GM21723 (cell line): ENCODE results near the gene SCN8A.
"Not testable (repeated sequence)": the region's sequence is repeated elsewhere in the genome, so short reads cannot be mapped to it uniquely, and the experiment has no call there.

Source experiments
- ATAC-seq: cut with Tn5 transposase; IDR thresholded peaks from one replicate; pipeline ENCODE4 v1.9.1; 2021; ENCODE audit warnings: mild to moderate bottlenecking, moderate library complexity; ENCODE audit not compliant: unreplicated experiment

Gene SCN8A

DNA sequence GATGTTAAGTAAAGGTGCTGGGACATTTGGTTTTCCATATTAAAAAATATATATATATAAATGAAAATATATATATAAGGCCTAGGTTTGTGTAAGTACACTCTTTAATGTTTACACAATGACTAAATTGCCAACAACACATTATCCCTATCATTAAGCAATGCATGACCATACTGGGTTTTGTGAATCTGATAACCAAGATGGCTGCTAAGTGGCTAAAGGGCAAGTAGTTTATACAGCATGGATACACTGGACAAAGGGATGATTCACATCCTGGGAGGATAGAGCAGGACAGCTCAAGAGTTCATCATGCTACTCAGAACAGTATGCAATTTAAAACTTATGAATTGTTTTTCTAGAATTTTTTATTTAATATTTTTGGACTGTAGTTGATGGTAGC, 168.1 kb downstream of the SCN8A start:
- ATAC-seq, result no peak

DNA sequence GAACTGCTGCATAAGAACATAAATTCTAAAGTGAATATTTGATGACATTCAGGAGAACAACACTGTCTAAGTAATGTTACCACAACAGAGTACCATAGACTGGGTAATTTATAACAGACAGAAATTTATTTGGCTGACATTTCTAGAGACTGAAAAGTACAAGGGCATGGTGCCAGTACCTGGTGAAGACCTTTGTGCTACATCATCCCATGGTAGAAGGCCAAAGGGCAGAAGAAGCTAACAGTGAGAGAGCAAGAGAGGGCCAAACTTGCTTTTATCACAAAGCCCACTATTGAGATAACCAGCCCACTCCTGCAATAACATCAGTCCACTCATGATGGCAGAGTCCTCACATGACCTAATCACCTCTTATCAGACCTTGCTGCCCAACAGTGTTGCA, 168.7 kb downstream of the SCN8A start:
- no peak for ATAC-seq

DNA sequence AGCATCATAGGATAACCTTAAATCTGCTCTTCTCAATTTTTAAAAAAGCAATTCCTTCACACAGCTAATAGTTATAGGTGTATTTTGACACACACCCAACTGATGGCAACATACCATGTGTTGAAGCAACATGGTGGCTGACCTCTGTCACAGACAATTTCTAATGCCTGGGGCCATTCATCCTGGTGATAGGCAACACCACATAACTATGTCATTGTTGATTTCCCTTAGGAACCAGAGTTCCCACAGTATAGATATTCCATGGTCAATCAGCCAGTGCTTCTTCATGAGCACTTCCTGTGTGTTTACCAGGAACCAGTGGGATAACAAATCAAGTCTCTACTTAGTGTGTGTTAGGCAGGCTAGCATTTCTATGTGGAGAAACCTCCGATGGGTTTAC, 169.2 kb downstream of the SCN8A start:
- no peak for ATAC-seq

DNA sequence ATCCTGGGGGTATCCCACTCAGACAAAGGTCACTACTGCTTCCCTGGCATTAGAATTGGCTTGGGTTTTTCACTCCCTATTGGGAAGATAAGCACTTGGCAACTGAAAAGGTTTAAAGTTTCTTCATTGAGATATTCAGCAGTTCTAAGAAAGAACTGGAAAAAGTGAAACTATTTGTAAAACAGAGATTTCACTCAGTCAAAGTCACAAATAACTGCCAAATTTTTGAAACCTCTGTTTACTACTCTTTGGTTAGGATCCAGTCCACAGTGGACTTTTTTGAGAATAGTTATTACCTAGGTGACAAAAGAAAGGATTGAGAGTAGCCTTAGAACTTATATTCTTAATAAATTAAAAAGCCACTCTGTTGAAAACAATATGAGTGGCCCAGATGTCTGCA, 172.7 kb downstream of the SCN8A start:
- ATAC-seq, result no peak

DNA sequence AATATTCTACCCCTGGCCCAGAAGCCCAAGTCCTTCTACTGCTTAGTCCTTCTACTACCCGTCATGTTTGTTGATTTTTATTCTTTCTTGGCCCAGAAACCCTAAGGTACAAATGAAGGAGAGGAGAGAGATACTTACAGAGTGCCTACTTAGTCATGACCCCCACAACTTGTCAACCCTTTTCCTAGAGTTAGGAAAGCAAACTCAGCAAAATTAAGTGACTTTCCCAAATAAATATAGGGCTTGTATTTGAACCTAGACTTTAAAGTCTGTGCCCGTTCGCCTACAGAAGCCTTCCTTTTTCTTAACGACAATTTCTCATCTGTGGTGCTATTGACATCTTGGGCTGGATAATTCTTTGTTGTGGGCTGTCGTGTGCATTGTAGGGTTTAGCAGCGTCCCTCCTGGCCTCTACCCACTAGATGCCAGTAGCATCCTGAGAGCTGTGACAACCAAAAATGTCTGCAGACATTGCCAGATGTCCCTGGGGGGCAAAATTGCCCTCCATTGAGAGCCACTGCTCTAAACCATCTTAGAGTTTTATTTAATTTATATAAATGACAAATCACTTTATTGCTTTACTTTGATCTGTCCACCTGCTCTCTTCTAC, 175.1 kb downstream of the SCN8A start:
- ATAC-seq, result no peak

DNA sequence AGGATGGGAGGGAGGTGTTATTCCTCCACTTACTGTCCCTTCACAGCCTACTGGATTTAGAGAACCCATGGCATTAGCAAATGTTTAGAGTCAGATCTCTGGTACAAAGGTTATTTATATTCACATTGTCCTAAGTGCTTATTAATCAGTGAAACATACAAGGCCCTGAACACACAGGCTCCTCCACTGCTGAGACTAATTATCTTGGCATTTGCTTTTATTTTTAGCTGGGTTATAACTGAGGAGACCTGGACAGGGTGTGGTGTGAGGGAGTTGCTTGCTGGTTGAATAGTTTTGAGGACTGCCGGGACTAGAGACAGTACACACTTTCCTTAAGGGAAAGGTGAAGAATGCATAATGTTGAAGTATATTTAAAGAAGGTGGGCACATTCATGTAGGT, 180.0 kb downstream of the SCN8A start:
- ATAC-seq, result no peak

DNA sequence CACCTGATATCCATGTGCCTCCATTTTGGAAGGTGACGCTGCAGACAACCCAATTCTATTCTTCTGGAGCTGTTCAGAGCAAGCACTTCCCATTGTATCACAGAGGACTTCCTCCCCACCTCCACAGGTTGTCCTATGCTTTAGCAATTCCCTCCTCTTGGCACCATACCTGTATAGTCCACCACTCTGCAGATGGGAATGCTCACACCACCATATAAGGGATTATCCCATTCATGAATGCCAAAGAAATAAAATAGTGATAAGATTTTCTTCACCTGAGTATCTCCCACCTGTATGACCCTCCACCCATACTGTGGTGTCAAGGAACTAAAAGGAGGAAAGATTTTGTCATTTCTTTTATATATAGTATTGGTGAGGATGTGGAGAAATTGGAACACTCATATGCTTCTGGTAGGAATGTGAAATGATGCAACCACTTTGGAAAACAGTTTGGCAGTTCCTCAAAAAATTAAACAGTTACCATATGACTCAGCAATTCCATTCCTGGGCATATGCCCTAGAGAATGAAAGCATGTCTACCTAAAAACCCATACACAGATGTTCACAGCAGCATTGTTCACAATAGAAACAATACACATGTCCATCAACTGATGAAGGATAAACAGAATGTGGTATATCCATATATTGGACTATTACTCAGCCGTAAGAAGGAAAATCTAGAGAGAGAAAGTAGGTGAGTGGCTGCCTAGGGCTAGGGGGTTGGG, 182.3 kb downstream of the SCN8A start:
- ATAC-seq, result no peak

DNA sequence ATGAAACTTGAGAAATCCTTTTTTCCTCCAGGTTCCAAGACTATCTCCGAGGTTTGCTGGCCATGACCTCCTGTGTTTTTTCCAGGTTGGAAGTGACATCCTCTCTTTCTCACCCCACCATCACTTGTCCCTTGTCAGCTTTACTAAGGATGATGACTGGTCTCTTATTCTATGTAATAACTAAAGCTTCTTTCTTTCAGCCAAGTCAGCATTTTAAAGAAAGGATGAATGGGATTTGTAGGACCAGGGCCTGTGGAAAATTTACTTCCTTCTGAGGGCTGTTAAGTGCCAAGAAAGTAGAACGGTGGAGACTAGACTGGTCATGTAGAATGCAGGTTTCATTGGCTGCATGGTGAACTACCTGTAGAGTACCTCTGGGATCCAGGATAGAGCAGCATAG, 183.9 kb downstream of the SCN8A start:
- no peak for ATAC-seq

DNA sequence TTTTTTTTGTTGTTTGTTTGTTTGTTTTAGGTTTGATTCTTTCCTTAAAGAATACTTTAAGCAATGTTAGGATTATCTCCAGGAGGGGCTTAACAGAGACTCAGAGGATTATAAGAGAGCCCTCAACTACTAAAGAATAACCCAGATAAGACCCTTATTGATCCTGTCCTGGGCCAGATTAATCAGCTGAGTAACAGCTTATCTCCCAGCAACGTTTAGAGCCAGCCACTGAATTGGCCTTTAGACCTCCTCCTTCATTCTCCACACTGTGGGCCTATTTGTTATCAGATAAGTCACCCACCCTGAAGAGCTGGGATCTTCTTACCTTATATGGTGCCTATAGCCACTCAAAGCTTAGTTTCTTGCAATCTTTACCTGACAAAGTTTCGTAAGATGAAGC, 186.4 kb downstream of the SCN8A start:
- ATAC-seq, result no peak

DNA sequence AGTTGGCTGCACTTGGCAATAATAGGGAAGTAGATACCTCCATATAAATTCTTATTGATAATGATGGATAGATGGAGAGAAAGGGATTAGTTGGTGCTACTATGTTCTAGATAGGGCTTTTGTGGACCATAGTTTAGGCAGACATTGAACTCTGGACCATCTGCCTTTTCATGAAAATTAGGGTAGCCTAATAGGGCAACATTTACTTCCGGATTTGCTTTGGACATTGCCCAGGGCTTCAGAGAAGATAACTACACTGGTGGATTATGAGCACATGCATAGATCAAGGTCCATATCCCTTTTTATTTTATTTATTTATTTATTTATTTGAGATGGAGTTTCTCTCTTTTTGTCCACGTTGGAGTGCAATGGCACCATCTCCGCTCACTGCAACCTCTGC, 186.9 kb downstream of the SCN8A start:
- no peak for ATAC-seq

DNA sequence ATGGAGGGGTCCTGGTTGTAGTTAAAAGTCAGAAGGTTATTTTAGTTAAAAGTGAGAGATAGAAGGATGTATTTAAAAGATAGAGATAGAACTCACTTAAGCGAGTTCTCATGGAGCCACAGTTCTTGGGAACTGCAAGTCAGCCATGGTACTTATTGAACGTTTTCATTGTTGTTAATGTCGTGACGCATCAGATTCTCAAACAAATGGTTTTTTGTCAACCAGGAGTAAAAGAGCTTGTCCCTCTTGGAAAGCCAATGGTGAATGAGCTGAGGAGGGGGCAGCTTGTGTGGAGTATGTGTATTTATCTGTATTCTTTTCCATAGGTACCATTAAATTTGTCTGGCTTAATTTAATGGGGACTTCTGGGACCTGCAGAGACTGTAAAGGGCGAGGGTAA, 188.8 kb downstream of the SCN8A start:
- no peak for ATAC-seq

DNA sequence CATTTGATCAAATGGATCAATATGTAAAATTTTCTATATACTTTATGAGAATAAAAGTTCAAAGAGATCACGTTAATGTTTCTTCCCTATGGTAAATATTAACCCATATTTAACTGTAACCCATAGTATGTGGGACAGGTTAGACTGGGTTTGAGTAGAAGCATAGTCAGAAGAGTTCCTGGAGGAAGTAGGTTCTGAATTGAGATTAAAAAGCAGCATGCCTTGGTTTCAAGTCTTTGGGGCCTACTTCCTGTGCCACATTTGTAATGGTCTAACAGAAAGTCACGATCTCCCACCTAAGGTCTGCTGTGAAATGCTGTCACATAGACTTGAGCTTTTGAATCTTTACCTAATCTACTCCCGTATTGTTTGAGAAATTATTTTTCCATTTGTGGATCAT, 193.7 kb downstream of the SCN8A start:
- ATAC-seq, result no peak

DNA sequence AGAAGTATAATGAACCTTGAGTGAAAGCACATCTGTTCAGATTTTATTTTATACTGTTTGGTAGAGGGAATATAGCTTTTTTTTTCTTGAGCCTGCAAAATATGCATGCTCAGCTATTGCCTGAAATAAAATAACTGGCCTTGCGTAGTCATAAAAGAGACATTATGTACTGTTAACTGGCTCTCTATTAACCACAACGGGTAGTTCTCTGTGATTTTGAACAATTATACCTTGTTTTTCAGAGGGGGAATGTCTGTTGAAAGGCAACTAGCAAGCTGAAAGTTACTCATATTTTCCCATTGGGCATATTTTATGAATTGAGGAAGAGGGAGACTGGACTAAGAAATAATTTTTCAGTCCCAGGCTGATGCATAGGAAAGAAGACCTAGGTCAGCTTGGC, 194.9 kb downstream of the SCN8A start:
- ATAC-seq, result no peak

DNA sequence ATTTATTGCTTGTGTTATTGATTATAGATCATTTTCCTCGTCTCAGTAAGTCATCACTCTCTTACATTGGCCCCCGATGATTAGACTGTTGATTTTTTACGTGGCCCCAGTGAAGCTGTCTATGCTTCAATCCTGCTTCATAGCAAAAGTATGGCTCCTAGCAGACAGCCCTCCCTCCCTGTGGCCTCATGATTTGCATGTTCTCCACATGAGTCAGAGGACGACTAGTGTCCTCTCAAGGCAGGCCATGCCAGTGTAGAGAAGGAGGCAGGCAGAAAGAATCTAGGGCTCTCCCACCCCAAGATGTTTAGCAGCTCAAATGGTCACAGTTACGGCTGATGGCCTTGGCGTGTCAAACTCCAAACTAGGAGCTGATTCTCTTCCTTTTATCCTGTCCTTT, 197.8 kb downstream of the SCN8A start:
- no peak for ATAC-seq

DNA sequence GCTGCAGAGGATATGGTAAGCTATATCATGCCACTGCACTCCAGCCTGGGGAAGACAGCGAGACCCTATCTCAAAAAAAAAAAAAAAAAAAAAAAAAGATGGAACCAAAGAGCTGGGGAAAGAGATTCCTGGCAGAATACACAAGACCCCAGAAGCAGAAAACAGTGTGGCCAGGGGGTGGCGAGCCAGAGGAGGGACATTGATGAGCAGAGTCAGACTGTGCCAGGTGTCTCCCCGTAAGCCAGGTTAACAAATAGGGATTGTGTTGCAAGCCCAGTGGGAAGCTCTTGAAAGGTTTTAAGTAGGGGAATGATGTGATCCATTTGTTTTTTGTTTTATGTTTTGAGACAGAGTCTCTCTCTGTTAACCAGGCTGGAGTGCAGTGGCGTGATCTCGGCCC, 201.4 kb downstream of the SCN8A start:
- ATAC-seq, result no peak

DNA sequence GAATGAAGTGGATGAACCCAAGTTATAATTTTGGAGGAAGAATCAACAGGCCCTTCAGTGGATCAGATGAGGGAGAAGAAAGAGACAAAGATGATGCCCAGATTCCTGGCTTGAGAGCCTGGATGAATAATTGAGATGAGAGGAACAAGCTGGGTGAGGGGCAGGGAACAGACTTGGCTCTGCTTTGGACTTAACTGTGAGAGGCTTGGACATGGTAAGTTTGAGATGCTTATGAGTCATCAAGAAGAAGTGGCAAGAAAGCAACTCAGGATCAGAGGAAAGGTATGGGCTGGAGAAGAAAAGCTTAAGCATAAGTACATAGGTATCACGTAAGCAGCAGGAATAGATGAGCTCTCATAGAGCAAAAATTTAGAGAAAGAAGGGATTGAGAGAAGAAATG, 202.2 kb downstream of the SCN8A start:
- no peak for ATAC-seq

DNA sequence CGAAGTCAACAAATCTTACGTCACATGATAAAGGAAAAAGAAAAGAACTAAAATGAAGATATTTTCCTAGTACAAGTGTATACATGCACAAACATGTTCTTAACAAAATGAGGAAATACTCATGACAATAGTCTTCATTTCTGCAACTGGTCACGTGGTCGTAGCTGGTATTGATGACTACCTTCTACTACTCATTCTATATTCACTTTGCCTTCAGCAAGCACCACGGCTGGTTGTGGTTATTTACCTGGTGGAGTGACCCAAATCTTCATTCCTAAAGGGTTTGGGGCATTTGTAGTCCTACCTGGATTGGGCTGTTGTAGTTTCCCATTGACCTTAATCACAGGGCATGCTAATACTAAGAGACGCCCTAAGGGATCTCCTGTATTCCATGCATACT, 206.3 kb downstream of the SCN8A start:
- no peak for ATAC-seq

DNA sequence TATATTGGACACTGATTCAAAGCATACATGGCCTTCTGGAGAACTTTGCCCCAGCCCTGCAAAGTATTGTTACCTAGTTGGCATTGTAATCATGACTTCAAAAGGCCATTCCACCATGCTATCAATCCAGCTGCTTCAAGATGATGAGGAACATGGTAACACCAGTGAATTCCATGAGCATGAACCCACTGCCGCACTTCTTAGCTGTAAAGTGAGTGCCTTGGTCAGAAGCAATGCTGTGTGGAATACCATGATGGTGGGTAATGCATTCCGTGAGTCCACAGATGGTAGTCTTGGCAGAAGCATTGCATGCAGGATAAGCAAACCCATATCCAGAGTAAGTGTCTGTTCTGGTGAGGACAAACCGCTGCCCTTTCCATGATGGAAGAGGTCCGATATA, 207.0 kb downstream of the SCN8A start:
- ATAC-seq, result not testable (repeated sequence)

DNA sequence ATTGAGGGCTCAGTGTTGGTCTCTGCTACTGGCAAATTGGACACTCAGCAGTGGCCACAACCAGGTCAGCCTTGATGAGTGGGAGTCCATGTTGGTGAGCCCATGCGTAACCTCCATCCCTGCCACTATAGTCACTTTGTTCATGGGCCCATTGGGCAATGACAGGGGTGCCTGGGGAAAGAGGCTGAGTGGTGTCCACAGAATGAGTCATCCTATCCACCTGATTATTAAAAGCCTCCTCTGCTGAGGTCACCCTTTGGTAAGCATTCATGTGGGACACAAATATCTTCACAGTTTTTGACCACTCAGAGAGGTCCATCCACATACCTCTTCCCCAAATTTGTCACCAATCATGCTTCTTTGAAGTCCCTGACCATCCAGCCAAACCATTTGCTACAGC, 207.5 kb downstream of the SCN8A start:
- ATAC-seq, result no peak

DNA sequence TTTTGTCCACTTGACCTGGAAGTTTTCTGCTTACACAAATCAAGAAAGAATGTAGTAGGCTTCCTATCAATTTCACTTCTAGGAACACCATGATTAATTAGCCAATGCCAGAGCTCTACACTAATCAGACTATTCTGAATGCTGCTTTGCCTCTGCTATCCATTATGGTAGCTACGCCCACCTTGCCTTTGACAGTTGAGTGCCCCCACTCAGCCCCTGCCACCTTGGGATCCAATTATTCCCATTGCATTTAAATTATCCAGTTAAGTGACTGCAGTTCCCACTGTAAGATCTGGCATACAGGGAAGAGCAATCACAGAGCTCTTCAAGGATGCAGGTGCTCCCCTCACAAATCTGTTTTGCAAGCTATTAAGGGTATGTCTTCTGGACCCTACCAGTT, 210.0 kb downstream of the SCN8A start:
- ATAC-seq, result no peak

DNA sequence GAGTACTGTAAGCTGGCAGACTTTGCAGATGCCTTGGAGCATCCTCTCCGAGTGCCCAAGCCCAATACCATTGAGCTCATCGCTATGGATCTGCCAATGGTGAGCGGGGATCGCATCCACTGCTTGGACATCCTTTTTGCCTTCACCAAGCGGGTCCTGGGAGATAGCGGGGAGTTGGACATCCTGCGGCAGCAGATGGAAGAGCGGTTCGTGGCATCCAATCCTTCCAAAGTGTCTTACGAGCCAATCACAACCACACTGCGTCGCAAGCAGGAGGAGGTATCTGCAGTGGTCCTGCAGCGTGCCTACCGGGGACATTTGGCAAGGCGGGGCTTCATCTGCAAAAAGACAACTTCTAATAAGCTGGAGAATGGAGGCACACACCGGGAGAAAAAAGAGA, 215.9 kb downstream of the SCN8A start:
- no peak for ATAC-seq

DNA sequence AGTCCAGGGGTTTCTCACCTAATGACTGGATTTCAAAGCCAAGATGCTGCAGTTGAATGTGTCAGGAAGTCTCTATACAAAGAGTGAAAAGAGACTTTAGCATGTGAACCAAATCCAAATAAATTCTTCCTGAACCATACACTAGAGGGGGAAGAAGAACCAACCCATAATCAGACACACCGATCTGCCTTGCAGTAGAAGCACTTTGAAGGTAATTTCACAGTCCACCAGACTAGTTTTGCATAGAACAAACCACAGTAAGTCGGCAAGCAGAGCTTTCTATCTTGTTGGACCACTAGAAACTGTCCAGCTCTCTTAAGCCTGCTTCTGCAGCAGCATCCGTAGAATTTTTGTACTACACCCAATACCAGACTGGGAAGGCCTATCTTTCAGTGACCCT, 218.2 kb downstream of the SCN8A start:
- ATAC-seq, result no peak
